ENCODE data around the gene JAML.

JAML gene
- total RNA-seq, result 2.2 to 87.4 (median 12.8) reads per million in 17 experiments

- peak; percentile 67 to 81 (median 77) for DNase-seq
These were observed at the start of gene JAML for GRCh38 chr11:118224511-118225188. TSS of gene JAML (minus strand) at chr11:118225011. CDS start at chr11:118214866, 10,145 bp downstream.

- no peak for DNase-seq
These were observed 49.4 kb upstream of the JAML start for GRCh38 chr11:118274186-118274585.

GRCh38 chr11:118272001-118272400, 47.2 kb upstream of the JAML start:
- DNase-seq, result no peak

GRCh38 chr11:118267486-118267885, 42.7 kb upstream of the JAML start:
- DNase-seq, result no peak

- no peak for DNase-seq
These were observed 41.1 kb upstream of the JAML start for GRCh38 chr11:118265954-118266353.

- DNase-seq, result no peak
These were observed 40.0 kb upstream of the JAML start for GRCh38 chr11:118264569-118265465.

- DNase-seq, result peak in 1 of 4 experiments; percentile 24
These were observed 39.1 kb upstream of the JAML start, which contains the start of gene MPZL2 for GRCh38 chr11:118263695-118264568. TSS of gene MPZL2 (minus strand) at chr11:118264297. CDS start at chr11:118264153, 144 bp downstream.

GRCh38 chr11:118263112-118263511, 38.3 kb upstream of the JAML start:
- no peak for DNase-seq

- no peak for DNase-seq
These were observed 35.5 kb upstream of the JAML start for GRCh38 chr11:118260353-118260752.

- DNase-seq, result no peak
These were observed 34.3 kb upstream of the JAML start for GRCh38 chr11:118259138-118259537.

- DNase-seq, result no peak
These were observed 33.6 kb upstream of the JAML start for GRCh38 chr11:118258410-118258809.

- DNase-seq, result peak in 2 of 4 experiments; percentile 52 to 55
These were observed 27.9 kb upstream of the JAML start for GRCh38 chr11:118252688-118253087.

GRCh38 chr11:118251858-118252652, 27.2 kb upstream of the JAML start, which contains the start of gene MPZL3:
TSS of gene MPZL3 (minus strand) at chr11:118252365. CDS start at chr11:118252294, 71 bp downstream.
- peak; percentile 64 to 81 (median 74) for DNase-seq

GRCh38 chr11:118247041-118247440, 22.2 kb upstream of the JAML start:
- DNase-seq, result no peak

GRCh38 chr11:118245936-118246562, 21.2 kb upstream of the JAML start:
- DNase-seq, result no peak

- DNase-seq, result no peak
These were observed 19.4 kb upstream of the JAML start for GRCh38 chr11:118243993-118244762.

- DNase-seq, result no peak
These were observed 18.4 kb upstream of the JAML start for GRCh38 chr11:118243161-118243560.

- no peak for DNase-seq
These were observed 16.9 kb upstream of the JAML start for GRCh38 chr11:118241764-118242098.

- peak; percentile 55 to 84 (median 73) for DNase-seq
These were observed 16.4 kb upstream of the JAML start for GRCh38 chr11:118240999-118241763.

Measured in suppressor macrophage (primary cell).